Measurements from ENCODE around the gene NDUFS6. TPM values are rescaled to one million over a fixed set of nuclear protein-coding genes. Genes with fewer than 3 reads are reported as not detected.

NDUFS6 gene
- total RNA-seq, 1 donor from 2014 or later: 35.1 TPM

DNA sequence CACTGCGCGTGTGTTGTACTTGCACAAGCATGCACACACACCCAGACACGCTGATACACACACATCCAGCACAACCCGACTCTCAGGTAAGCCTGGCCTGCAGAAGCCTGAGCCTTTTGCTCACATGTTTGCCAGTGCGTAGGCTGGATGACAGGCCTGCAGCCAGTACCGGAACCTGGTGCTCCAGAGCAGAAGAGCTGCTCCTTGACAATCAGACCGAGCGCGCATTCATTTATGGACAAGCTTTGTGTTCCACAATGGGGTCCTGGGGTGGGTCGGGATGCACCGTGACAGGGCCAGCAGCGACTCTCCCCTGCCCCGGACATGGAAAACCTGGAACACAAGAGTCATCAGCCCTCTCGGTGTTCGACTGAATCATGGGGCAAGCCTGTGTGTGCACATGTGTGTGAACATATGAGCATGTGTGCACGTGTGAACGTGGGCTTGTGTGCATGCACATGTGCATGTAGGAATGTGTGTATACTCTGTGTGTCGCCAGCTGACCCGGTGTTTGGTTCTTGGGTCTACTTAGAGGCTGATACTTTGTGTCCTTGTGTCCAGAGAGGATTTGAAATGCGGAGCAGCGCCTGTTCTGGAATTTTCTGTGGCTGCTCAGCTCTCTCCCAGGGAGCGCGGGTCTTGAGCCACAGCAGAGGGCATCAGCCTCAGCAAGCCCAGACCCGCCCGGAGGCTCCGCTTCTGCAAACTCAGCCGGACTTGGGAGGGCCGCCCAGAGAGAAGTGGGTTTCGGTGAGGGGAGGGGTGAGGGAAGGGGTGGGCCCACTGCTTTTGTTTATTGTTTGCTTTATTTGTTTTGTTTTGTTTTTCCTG lies 49.3 kb downstream of the NDUFS6 start:
- no peak overlapping the region for H3K27ac Mint-ChIP-seq (ENCODE audit: unreplicated experiment)
- H3K9me3 Mint-ChIP-seq (ENCODE audit: unreplicated experiment): no peaks in the 10 kb centered on the region
- TF ChIP-seq, protein P1, sequence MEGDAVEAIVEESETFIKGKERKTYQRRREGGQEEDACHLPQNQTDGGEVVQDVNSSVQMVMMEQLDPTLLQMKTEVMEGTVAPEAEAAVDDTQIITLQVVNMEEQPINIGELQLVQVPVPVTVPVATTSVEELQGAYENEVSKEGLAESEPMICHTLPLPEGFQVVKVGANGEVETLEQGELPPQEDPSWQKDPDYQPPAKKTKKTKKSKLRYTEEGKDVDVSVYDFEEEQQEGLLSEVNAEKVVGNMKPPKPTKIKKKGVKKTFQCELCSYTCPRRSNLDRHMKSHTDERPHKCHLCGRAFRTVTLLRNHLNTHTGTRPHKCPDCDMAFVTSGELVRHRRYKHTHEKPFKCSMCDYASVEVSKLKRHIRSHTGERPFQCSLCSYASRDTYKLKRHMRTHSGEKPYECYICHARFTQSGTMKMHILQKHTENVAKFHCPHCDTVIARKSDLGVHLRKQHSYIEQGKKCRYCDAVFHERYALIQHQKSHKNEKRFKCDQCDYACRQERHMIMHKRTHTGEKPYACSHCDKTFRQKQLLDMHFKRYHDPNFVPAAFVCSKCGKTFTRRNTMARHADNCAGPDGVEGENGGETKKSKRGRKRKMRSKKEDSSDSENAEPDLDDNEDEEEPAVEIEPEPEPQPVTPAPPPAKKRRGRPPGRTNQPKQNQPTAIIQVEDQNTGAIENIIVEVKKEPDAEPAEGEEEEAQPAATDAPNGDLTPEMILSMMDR (IDR thresholded peaks at IDR 0.05): no peak
- no peaks in the 10 kb centered on the region for H3K4me1 Mint-ChIP-seq (ENCODE audit: unreplicated experiment)
- peaks cover 12% of the 10 kb centered on the region for H3K27me3 Mint-ChIP-seq (ENCODE audit: unreplicated experiment)
- no peak overlapping the region for H3K4me3 Mint-ChIP-seq (ENCODE audit: unreplicated experiment)
- no peaks in the 10 kb centered on the region for H3K36me3 Mint-ChIP-seq (ENCODE audit: unreplicated experiment)
- no peak for DNase-seq (ENCODE audit: extremely low spot score, unreplicated experiment)

DNA sequence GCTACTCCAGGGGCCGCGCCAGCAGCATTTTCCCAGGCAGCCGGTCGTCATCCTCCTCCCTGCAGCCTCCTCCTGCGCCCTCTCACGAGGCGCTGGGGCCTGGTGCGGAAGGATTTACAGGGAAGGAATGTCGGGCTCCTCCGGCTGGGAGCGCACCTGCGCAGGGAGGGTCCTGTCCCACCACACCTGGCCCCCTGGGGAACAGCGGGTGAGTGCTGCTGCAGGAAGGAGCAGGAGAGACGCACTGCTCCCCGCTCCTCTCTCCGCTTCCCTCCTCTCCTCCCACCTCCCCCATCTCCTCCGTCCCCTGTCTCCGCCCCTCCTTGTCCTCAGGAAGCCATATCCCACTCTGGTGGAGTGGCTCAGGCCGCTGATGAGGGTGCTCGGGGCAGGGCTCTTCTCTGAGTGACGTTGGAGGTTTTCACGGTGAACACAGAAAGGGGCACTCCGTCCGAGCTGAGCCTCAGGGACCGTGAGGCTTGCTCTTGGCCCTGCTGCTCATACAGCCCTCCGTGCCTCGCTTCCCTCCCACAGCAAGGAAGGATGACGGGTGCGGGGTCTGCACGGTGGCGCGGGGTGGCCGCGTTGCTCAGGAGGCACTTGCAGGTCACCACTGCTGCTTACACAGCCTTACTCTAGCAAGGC lies 50.2 kb downstream of the NDUFS6 start:
- Mint-ChIP-seq H3K9me3 (ENCODE audit: unreplicated experiment) (no peaks in the 10 kb centered on the region), H3K4me3 (ENCODE audit: unreplicated experiment) (no peak overlapping the region), H3K36me3 (ENCODE audit: unreplicated experiment) (no peaks in the 10 kb centered on the region), H3K27me3 (ENCODE audit: unreplicated experiment) (peaks cover 12% of the 10 kb centered on the region), H3K27ac (ENCODE audit: unreplicated experiment) (no peak overlapping the region), H3K4me1 (ENCODE audit: unreplicated experiment) (no peaks in the 10 kb centered on the region)
- TF ChIP-seq, protein P1 (IDR thresholded peaks at IDR 0.05): no peak
- DNase-seq (ENCODE audit: extremely low spot score, unreplicated experiment): no peak

DNA sequence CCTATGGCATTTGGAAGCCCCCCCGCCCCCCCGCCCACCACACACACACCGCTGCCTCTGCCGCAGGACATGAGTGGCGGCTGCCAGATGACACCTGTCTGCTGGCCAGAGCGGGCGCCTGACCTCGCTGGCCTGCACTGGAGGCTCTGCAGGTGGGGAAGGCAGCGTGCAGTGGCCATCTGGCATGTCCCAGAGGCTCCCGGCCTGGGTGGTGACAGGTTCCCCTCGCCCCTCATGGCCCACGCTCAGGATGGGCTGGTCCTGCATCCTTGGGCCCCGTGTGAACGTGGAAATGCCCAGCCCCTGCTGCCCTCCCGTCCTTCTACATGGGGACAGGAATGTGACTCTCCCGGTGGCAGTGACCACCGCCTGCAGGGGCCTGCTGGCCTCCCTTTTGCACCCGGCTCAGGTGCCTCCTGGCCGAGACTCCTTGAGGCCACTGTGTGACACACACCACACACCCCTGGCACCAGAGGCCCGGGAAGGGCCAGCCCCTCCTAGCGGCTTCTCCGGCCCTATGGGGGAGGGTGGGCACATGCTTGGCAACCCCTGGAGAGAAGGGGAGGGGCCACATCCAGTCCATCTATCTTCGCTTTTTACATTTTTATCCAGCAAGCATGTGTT lies 51.2 kb downstream of the NDUFS6 start:
- Mint-ChIP-seq H3K36me3 (ENCODE audit: unreplicated experiment) (no peaks in the 10 kb centered on the region), H3K27ac (ENCODE audit: unreplicated experiment) (no peak overlapping the region), H3K4me1 (ENCODE audit: unreplicated experiment) (no peaks in the 10 kb centered on the region), H3K4me3 (ENCODE audit: unreplicated experiment) (no peak overlapping the region), H3K9me3 (ENCODE audit: unreplicated experiment) (no peaks in the 10 kb centered on the region), H3K27me3 (ENCODE audit: unreplicated experiment) (peaks cover 12% of the 10 kb centered on the region)
- DNase-seq (ENCODE audit: extremely low spot score, unreplicated experiment): no peak
- TF ChIP-seq, protein P1 (IDR thresholded peaks at IDR 0.05): no peak

DNA sequence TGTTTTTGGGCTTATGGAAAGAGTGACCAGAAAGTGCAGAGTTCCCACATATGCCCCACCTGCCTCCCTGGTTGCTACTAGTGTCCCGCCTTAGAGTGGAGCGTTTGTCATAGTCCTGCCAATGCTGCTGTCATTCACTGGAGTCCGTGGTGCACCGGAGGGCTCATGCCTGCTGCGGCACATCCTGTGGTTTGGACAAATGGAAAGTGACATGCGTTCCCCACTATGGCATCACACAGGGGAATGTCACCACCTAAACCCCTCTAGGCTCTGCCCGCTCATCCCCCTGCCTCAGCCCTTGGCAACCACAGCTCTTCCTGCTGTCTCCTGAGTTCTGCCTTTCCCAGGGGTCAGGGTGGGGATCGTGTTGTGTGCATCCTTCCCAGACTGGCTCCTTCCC lies 52.3 kb downstream of the NDUFS6 start:
- Mint-ChIP-seq H3K27ac (ENCODE audit: unreplicated experiment) (no peak overlapping the region), H3K36me3 (ENCODE audit: unreplicated experiment) (no peaks in the 10 kb centered on the region), H3K4me1 (ENCODE audit: unreplicated experiment) (no peaks in the 10 kb centered on the region), H3K27me3 (ENCODE audit: unreplicated experiment) (peaks cover 12% of the 10 kb centered on the region), H3K4me3 (ENCODE audit: unreplicated experiment) (no peak overlapping the region), H3K9me3 (ENCODE audit: unreplicated experiment) (no peaks in the 10 kb centered on the region)
- TF ChIP-seq, protein P1 (IDR thresholded peaks at IDR 0.05): no peak
- DNase-seq (ENCODE audit: extremely low spot score, unreplicated experiment): no peak

DNA sequence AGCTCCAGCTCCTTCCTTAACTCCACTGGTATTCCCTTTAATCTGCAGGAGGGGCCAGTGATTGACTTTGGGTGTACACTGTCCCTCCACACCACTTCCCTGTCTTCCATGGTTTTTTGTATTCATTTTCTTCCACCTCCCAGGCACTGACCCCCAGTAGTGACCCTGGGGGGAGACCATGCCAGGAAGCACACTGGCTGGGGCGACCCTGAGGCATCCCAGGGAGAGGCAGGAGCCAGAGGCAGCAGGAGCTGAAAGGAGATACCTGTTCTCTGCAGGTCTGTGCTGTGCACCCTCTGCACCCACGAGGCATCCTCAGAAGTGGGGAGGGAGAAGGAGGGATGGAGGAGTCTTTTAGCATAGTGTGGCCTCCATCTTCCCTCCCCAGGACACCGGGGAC lies 53.9 kb downstream of the NDUFS6 start:
- Mint-ChIP-seq H3K27ac (ENCODE audit: unreplicated experiment) (no peak overlapping the region), H3K9me3 (ENCODE audit: unreplicated experiment) (no peaks in the 10 kb centered on the region), H3K4me1 (ENCODE audit: unreplicated experiment) (no peaks in the 10 kb centered on the region), H3K4me3 (ENCODE audit: unreplicated experiment) (no peak overlapping the region), H3K36me3 (ENCODE audit: unreplicated experiment) (no peaks in the 10 kb centered on the region), H3K27me3 (ENCODE audit: unreplicated experiment) (peaks cover 8% of the 10 kb centered on the region)
- DNase-seq (ENCODE audit: extremely low spot score, unreplicated experiment): no peak
- TF ChIP-seq, protein P1 (IDR thresholded peaks at IDR 0.05): no peak
